8988T (cell line): ENCODE data around the gene WDR33.

Experiments
- DNase-seq: peaks from one replicate; pipeline ENCODE4 v3.0.0; 2011

WDR33 gene

GRCh38 chr2:127653421-127654083 is 157.4 kb downstream of the WDR33 start:
- DNase-seq = no peak

GRCh38 chr2:127652786-127653357 is 158.1 kb downstream of the WDR33 start:
- DNase-seq = no peak

- DNase-seq = no peak
These were observed 158.9 kb downstream of the WDR33 start for GRCh38 chr2:127651971-127652550.

- no peak for DNase-seq
These were observed 159.6 kb downstream of the WDR33 start for GRCh38 chr2:127651381-127651809.
